Stimulated activated CD4-positive, alpha-beta T cell treated with anti-CD3 and anti-CD28 coated beads, TNF-alpha, amount 100 ng/mL, for 24 hours (primary cell): ENCODE measurements around the gene MTHFS.

ENCODE experiments used
- DNase-seq, 3 experiments: peaks; one replicate each; pipeline ENCODE4 v3.0.0-alpha.2; 2020; ENCODE audit warnings: low read depth in 3 of 3

MTHFS gene

GRCh38 chr15:79875213-79875612 lies 21.6 kb downstream of the MTHFS start:
- no peak for DNase-seq

- no peak for DNase-seq
These were observed 22.6 kb downstream of the MTHFS start for GRCh38 chr15:79874242-79874641.

GRCh38 chr15:79872358-79873017 lies 24.3 kb downstream of the MTHFS start:
- DNase-seq: no peak

DNA sequence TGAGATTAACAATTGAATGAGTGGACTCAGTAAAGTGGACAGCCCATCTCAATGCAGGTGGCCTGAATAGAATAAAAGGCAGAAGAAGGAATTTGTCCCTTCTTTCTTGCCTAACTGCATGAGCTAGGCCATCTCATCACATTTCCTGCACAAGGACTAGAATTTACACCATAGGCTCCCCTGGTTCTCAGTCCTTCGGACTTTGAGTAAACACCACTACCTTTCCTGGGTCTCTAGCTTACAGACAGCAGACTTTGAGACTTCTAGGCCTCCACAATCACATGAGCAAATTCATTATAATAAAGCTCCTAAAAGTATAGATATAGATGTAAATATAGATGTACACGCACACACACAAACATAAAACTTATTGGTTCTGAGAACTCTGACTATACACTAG lies 28.3 kb downstream of the MTHFS start:
- no peak for DNase-seq

DNA sequence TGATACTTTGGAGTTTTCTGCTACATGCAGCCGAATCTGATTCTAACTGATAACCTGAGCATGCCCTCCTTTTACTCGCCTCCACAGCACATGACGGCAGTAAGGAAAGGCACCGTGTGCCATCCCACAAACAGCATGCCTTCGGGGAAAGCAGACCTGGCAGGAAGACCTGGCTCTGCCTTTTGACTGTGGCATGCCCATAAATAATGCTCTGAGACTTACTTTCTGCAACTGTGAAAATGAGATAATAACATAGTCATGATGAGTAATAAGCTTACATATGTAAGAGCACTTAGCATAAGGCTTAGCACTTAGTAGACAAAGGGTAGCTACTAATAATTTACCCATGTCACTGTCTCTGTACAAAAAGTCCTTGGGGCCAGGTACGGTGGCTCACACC lies 32.9 kb downstream of the MTHFS start:
- DNase-seq: no peak

GRCh38 chr15:79862191-79862590 lies 34.6 kb downstream of the MTHFS start:
- DNase-seq: no peak

GRCh38 chr15:79860661-79861060 lies 36.2 kb downstream of the MTHFS start:
- DNase-seq: no peak

DNA sequence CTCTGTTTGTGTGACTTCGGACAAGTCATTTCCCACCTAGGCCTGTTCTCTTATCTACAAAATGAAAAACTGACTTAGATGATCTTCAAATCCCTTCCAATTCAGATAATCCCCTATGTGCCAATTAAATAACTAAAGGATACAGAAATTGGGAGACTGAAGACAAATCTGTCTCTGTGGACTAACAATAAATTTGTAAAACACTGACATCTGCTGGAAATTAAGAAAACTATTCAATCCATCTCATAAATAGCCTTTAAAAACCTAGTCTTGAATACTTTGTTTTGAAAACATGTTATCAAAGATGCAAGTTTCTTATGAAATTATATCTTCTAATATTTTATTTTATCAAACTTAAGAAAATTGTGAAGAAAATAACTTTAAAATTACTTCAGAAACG lies 38.3 kb downstream of the MTHFS start:
- DNase-seq: no peak

GRCh38 chr15:79853492-79854328 lies 43.1 kb downstream of the MTHFS start:
- DNase-seq: peak; percentile 36 to 51 (median 51)

GRCh38 chr15:79849789-79850188 lies 47.0 kb downstream of the MTHFS start:
- peak in 1 of 3 experiments; percentile 7 for DNase-seq

DNA sequence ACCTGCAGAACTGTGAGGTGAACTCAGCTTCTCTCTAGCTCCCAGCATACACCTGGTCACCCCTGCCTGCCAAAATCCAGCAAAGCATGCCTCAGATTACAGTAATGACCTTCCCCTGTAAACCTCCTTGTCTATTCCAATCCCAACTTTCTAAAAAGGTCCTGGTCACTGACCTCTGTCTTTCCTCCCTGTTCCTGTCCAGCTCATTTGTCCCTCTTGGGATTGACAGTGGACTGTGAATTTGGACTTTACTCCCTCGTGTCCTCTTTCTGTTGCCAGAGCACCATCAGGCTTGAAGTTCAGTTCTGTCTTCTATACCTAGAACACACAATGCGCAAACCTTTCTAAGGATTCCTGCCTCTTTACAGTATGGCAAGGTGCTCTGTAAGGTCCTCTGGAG lies 50.3 kb downstream of the MTHFS start:
- no peak for DNase-seq

DNA sequence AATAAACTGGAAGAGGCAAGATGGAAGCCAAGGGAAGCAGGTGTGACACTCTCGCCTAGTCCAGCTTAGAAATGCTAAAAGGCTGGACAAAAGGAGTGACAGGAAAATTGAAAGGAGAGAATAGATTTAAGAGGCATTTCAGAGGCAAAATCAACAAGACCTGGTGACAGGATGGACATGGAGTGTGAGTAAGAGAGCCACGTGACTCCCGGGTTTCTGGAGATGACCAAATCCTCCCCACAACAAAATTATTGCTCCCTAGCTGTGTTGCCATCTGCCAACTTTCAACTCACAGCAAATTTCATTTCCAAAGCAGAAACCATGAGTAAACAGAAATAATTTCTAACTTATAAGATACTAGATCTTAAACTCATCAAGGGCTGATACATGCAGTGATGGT lies 52.6 kb downstream of the MTHFS start:
- no peak for DNase-seq

DNA sequence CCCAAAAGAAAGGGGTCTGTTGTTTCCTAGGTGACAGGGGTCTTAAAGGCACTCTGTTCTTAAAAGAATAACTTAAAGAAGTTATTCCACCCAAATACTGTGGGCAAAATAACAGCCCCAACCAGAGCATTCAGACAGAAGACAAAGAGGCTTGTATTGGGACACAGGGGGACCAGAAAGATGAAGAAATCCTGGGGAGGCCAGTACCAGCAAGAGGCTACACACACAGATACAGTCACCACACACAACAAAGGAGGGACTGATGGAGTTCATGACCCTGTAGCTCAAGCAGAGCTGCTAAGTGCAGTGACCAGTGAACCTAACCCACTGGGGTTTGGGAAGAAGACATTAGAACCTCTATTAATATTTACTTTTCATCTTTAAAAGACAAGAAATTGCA lies 59.0 kb downstream of the MTHFS start:
- no peak for DNase-seq

DNA sequence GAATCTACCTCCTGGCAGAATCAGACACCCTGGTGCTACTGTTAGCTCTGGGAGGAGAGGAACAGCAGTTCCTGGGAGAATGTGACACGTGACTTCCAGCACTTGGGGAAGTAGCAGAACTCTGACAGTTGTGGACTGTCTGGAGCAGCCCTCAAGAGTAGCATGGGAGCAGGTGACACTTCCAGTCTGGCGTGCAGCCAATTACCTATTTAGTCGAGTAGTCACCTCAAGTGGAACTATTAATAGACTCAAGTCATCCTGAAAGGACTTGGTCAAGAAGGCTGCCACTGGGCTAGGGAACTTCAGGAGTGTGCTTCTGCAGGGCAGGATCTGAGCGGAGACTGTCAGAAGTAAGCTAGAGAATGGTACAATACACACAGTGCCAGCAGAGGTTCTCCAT lies 62.3 kb downstream of the MTHFS start:
- no peak for DNase-seq

DNA sequence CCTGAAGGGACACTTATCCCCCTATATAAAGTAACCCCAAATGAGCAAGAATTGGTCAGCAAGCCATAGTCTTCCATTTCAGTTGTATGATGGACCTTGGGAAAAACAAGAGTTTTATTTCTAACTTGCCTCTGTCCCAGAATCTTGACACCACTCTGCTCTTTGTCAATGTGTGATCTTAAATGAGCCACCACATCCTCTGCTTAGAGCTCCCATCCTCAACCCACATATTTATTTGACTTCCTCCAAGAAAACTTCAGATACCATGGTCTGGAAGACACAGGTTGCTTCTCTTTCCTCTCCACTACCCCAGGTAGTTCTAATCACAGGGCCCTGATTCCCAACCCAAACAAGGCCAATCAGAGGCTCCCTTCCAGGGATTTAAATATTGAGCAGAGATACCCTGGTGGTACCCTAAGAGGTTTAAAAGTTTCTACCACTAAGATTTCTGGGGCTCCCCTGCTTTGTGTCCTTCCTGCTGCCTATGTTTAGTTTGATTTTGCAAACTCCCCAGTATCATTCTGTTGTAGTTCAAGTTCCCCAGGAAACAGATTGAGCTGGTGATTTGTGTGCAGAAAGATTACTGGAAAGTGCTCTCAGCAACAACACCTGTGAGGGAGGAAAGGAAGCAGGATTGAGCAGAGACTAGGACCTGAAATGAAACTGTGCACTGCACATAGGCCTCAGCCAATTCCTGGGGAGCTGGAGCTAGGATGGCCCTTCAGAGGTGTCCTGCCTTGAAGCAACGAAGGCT lies 64.3 kb downstream of the MTHFS start:
- no peak for DNase-seq

GRCh38 chr15:79831604-79832003 lies 65.2 kb downstream of the MTHFS start:
- no peak for DNase-seq

GRCh38 chr15:79829950-79830349 lies 66.9 kb downstream of the MTHFS start:
- no peak for DNase-seq

DNA sequence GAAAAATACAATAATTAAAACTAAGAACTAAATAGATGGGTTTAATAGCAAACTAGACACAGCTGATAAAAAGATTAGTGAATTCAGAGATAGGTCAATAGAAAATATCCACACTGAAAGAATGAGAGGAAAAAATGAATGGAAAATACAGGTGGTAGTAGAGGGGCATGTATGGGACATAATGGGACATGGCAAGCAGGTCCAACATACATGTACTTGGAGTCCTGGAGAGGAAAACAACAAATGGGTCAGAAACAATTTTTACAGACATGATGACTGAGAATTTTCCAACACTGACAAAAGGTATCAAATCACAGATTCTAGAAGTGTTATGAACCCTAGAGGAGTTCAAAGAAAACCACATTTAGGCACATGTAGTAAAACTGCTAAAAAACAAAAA lies 68.4 kb downstream of the MTHFS start:
- no peak for DNase-seq

- DNase-seq: no peak
These were observed 70.0 kb downstream of the MTHFS start for GRCh38 chr15:79826800-79827199.

DNA sequence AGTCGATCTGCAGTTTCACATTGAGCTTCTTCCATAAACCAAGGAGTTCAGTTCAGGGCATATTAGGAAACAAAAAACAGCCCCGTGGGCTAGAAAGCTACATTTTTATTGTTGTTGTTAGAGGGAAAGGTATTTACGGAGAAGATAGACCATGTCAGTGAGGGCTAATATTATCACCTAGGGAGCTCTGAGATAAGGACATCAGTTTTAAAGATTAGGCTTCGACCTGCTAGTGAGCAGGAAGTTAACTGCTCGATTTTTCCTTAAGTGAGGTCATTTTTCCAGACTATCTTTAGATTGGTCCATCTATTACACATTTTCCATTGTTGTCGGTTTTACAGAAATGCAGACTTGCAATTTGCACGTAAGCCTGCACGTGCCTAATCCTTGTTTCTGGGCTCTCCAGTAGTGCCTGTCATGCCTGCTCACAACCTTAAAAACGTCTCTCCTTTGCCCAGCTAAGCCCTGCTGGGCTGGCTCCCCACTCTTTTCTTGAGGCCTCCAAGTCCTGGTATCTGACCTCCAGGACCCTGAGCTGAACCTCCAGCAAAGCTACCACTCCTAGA lies 72.6 kb downstream of the MTHFS start:
- DNase-seq: no peak

DNA sequence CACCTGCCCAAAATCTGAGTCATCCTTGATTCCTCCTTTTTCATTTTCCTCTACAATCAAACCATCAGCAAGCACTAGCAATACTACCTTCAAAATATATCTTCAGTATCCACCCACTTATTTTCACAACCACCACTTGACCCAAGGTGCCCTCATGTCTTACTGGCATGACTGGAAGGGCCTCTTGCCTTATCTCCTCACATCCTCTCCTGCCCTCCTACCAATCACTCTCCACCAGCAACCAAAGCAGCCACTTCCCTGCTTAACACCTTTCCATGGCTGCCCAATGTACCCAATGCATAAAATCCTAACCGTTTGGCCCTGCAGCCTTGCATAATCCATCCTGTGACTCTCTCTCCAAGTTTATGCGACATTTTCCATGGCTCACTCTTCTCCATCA lies 76.0 kb downstream of the MTHFS start:
- no peak for DNase-seq

GRCh38 chr15:79820176-79820575 lies 76.6 kb downstream of the MTHFS start:
- DNase-seq: no peak
